Measurements from ENCODE around the gene KIF21A.

The KIF21A gene

DNA sequence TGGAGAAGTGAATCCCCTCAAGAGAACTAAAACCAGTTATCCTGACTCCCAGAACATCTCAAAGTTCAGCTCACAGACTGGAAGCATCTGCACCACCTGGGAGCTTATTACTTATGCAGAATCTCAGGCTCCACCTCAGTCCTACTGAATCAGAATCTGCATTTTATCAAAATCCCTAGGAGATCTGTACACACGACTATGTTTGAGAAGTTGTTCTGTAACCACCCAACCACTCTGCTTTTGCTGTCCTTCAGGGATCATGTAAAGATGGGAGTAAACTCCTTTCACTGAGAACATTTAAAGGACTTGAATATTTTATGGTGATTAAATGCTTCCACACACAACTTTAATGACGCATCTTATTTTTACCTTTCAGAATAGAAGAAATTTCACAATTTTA lies 98.0 kb downstream of the KIF21A start:
- no peak overlapping the region for H3K4me3 ChIP-seq (ENCODE audit: low read length)
- no peak for DNase-seq (ENCODE audit: low read depth)
- TF ChIP-seq CTCF (conservative IDR thresholded peaks at IDR 0.05; ENCODE audit: low read length): no peak

DNA sequence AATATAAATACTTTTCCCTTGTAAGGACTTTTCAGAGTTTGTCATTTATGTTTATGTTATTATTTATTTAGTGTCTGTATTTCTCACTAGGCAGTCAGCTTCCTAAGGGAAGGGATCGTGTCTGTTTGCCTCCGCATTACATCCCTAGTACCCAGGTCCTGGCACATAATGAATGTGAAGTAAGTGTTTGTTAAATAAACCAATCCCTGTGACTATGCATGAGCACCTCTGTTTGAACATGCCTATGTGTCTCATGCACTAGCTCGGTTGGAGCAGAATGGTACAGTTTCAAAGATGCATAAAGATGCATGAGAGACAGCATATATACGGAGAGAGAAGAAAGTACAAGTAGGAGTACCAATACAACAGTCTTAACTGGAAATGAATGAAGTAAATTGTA lies 99.3 kb downstream of the KIF21A start:
- no peak for DNase-seq (ENCODE audit: low read depth)
- no peak for TF ChIP-seq CTCF (conservative IDR thresholded peaks at IDR 0.05; ENCODE audit: low read length)
- no peak overlapping the region for H3K4me3 ChIP-seq (ENCODE audit: low read length)

GRCh38 chr12:39341761-39342160 lies 101.2 kb downstream of the KIF21A start:
- no peak overlapping the region for H3K4me3 ChIP-seq (ENCODE audit: low read length)
- no peak for DNase-seq (ENCODE audit: low read depth)
- no peak for TF ChIP-seq CTCF (conservative IDR thresholded peaks at IDR 0.05; ENCODE audit: low read length)

DNA sequence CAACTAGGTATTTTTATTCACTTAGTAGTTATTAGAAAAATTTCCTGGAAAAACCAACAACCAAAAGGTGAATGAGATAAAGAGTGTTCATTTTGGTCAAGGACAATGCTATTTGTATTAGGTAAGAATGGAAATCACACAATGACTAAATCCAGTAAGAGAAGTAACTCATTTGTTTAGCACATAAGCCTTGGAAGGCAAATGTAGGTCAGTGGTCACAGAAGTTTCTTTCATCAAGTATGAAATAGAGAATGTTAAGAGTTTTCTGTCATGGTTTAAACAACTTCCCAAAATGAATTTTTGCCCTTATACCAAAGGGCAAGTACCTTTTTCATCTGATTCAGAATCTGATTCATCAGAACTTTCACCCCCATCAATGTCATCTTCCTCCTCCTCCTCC lies 101.7 kb downstream of the KIF21A start:
- TF ChIP-seq CTCF (conservative IDR thresholded peaks at IDR 0.05; ENCODE audit: low read length): no peak
- DNase-seq (ENCODE audit: low read depth): peak; percentile 2
- H3K4me3 ChIP-seq (ENCODE audit: low read length): no peak overlapping the region

DNA sequence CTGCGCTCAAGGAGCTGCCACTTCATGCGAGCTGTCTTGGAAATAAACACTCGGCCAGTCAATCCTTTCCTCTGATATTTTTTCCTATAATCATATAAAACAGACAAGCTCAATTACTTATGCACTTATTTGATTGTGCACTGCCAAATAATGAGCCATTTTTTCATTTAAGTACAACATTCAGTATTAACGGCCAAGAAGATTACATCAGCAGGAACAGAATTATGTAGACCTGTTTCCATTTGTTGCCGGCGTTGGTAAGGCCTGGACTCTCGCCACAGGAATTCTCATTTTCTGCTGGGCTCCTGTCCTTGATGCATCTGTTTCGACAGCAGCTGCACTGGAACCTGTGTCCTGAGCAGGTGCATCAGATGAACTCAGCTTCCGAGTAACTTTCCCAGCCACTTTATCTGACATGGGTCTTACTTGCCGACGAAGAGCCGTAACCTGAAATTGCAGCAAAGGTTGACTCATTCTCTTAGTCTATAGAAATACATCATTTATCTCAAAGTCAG lies 110.2 kb downstream of the KIF21A start:
- no peak for DNase-seq (ENCODE audit: low read depth)
- H3K4me3 ChIP-seq (ENCODE audit: low read length): no peak overlapping the region
- TF ChIP-seq CTCF (conservative IDR thresholded peaks at IDR 0.05; ENCODE audit: low read length): no peak

DNA sequence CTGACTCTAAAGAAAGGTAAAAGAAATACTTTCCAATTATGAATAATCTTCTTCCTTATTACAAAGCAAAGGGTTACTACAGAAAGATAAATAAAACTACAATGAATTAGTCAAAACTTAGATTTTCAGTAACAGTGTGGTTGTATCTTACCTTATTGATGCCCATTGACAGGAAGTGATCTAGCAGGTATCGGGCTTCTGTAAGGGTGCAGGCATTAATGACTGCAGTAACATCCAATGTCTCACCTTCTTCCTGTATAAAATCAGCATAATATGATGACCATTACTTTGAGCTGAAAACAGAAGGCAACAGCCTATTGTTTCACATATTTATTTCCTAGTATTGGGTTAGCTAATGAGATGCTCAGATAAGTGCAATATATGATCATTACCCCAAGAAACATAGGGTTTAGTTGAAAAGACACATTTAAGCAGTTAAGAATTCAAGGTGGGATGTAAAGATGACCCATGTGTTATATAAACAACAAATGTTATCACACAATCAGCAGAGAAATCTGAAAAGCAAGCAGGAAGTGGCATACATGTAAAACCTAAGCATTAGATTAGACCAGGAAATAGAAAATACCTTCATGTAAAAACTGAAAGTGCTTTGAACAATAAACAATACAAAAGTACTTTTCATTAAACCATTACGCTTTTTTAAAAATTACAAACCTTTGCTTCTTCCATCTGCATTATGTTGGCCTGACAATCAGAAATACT lies 111.2 kb downstream of the KIF21A start:
- no peak overlapping the region for H3K4me3 ChIP-seq (ENCODE audit: low read length)
- no peak for DNase-seq (ENCODE audit: low read depth)
- no peak for TF ChIP-seq CTCF (conservative IDR thresholded peaks at IDR 0.05; ENCODE audit: low read length)

DNA sequence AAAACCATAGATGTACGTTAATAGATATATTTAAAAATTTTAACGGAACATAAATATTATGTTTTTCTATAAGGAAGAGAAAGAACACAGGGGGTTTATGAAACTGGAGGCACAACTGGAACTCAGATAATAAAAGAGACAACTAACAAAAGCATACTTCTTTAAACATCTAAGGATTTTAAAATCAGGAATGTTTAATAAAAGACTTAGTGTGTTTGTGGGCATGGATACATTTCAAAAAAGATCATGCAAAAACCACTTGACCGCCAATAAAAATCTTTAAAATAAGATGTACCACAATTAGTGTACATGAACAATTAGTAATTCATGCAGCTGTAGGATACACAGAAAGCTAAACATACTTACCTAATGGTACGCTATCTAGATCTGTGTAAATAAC lies 113.0 kb downstream of the KIF21A start:
- no peak for DNase-seq (ENCODE audit: low read depth)
- TF ChIP-seq CTCF (conservative IDR thresholded peaks at IDR 0.05; ENCODE audit: low read length): no peak
- H3K4me3 ChIP-seq (ENCODE audit: low read length): no peak overlapping the region
